Cortex of kidney (tissue), 1 donor: ENCODE measurements around the gene EHD4.

ENCODE experiments used
- DNase-seq: peaks from one replicate; lab custom pipeline; 2025; lab: John Stamatoyannopoulos, UW

EHD4 gene

DNA sequence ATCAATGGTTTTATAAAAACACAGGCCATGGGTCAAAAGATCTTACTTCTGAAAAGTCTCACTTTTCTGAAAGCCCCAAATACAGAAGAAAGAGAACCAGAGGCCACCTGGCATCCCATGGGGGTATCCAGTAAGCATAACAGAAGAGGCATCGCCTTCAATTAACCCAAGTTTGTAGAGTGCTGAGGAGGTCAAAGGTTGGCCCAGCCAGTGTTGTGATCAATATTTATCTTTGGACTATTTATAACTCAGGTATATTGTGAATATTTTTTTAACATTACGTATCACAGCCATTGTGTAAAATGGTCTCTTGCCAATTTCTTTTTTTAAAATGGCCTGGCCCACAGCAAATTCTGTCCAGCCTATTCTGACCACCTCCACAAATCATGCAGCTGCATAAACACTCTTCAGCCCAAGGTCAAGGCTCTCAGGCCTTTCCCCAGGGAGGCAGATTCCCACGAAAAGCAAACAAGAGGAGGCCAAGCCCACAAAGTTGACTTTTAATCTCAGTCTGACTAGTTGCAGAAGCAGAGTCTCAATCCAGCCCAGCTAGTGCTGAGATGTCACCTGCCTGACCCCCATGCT, 52.3 kb downstream of the EHD4 start:
- no peak for DNase-seq

DNA sequence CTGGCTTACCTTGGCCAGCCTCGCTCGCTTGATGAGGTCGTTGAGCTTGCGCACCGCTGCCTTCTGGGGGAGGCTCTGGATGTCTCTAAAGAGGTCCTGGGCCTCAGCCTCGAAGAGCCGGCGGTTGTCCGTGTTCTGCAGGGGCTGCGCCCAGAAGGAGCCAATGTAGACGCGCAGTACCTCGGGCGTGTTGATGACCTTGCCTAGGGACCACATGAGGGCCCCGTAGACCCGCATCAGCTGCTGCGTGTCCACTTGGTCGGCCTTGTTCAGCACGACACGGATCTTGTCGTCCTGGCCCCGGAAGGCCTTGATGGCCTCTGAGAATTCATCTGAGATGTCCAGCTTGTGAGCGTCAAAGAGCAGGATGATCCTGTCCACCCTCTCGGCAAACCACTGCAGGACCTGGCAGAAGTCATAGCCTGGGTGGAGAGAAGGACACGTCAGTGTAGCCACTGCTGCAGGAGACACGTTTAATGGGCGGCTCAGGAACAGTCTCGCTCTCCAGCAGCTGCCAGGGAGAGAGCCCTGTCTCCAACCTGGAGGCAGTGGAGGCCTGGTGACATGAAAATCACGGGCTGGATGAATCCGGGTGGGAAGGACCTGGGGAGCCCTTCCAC, 53.0 kb downstream of the EHD4 start:
- no peak for DNase-seq

DNA sequence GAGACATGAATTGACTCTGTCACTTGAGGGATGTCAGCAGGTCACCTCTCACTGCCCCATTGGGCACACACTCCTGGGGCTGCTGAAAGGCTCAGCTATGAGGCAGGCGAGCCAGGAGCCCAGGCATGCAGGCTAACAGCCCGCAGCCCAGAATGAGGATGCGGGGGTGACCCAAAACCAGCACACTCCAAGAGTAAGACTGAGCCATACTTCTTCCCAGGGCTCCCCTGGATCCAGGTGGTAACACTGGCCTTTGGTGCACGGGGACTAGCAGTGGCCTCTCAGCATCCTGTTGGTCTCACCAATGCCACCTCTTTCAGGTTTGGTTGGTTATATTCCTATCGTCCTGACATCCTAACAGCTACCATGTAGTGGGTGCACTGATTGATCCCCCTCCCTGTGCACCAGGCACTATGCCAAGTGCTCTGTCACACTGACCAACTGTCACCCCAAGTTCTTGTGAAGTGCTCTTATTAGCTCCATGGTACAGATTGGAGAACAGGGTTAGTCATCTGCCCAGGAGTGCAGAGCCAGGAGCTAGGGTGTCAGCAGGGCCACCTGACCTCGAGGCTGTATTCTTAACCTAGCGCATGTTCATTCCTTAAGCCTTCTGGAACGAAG, 53.7 kb downstream of the EHD4 start:
- DNase-seq, result no peak

DNA sequence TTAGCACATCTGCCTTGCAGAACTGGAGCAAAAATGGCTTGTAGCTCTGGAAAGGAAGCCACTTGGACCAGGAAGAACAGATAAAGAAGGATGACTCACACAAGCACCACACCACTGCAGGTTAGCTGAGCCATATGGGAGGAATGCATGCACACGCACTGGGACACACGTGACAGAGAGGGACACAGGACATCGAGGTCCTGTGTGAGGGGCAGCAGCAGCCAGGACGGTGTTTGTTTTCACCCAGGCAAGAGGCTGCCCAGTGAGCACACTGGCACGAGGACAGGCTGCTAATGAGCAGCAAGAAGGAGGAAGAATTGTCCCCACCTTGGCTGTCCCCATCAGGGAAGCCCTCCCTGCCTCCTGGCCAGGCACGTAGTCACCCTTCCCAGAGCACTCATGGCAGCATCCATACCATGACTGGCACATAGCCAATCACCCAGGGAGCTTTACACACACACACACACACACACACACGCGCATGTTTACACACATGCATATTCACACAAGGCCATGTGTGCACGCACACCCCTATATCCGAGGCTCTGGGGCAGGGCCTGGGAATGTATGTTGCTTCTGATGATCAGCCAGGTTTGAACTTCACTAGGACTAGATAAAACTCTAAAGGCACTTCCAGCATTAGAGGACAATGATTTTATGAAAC, 54.5 kb downstream of the EHD4 start:
- DNase-seq, result no peak

DNA sequence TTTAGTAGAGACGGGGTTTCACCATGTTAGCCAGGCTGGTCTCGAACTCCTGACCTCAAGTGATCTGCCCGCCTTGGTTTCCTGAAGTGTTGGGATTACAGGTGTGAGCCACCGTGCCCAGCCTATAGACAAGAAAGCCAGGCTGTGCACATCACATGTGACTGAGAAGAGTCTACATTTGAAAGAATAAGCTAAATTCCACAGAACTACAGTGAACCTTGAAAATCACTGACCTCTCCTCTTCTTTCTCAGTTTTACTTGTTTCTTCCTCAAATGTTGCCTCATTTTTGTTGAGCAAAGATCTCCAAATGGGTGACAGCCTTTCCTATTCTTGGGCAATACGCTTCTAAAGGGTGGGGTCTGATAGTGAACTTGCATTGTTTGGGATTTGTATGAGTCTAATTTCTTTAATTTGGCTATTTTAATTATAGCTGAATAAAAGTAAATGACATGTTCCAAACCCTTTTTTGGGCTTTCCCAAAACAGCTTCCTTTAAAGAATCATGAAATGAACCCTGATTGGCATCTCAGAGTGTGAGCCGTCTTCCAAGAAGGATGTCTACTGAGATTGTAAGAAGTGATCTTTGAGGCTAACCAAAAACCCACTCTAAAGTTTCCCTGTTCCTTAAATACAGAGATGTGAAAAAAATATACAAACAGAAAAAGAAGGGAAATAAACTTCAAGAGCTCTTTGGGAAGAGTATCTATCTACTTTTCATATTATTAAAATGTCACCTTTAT, 56.9 kb downstream of the EHD4 start:
- no peak for DNase-seq

DNA sequence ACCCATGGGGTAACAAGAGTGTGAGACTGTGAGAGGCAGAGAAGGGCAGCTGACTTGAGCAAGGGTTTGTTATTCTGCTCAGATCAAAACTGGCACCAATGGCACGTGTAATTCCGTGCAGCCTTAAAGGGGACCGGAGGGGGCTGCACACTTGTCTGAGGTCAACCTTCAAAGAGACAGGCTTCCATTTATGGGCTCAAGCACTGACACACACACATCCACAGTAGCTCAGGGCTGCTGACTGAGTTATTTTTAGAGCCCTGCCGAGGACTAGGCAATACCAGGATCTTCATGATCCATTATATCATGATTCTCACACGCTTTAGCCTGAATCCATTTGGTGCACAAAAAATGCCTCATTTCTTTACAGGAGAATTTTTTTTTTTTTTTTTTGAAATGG, 57.9 kb downstream of the EHD4 start:
- DNase-seq, result no peak

DNA sequence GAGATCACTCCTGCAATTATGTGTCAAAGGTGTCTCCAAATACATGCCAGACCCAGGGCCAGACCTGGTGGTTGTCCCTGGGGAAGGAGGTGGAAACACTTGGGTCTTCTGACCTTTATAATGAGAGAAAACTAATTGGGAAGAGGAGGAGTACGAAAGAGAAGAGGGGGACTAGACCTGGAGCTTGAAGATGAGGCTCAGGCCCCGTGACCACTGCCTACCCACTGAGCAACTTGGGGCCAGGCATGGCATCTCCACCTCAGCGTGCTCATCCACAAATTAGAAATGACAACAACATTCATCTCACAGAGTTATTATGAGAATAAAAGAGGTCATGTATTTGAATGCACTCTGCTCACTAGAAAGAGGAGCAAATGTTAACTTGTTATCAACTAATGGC, 59.1 kb downstream of the EHD4 start:
- no peak for DNase-seq

DNA sequence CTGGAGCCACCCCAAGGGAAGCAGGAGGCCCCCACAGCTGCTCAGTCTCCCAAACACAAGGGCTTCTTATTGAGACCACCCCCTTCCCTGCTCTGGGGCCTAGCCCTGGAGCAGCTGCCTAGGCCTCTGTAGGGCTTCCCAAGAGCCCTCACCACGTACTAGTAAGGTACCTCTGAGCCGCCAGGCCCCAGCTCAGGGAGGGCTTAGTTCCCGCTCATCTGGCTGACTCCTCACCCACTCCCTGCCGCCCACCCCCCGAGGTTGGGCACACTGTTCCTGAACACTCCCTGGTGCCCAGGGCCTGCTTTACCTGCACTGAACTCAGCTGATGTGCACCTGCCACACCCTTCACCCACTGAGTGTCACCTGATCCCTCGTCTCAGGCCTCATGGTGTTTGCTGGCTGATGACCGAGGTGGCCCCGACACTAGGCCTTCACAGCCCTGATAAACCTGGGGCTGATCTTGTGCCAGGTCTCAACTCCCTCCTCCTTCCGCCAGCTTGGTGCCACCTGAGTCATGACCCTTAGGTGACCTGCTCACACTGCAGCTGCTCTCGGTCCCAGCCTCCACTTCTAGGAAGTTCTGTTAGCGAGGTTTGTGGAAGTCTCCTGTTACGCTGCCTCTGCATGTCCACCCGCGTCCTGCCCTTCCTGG, 60.5 kb downstream of the EHD4 start:
- DNase-seq, result no peak

DNA sequence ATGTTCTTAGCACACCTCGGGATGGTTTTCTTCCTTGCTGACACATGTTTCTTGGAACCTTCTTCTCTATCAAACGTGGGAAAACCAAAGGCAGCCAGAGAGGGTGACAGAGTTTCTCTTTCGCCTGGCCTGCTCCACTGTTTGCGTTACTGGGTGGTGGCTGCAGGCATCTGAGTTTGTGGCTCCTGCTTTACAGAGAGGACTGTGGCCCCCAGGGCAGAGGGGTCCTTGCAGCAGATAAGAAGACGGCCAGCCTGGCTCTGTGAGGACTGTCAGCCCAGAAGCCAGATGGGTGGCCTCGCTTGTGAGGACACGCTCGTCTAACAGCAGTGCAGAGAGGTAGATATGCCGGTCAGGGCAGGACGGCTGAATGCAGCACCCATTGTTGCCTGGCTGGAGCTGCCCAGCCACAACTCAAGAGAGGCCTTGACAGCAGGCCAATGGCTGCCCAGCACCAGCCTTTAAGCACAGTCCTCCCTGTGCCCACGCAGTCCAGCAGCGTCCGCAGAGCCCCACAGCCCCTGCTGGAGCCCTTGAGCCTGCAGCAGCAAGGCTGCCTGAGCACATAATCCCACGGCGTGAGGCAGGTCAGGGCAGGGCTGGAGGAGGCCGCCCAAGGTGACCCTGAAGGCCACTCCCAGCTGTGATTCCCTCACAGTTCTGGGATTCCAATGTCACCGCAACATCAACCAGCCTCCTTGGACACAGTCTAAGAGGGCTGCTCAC, 63.5 kb downstream of the EHD4 start:
- no peak for DNase-seq

DNA sequence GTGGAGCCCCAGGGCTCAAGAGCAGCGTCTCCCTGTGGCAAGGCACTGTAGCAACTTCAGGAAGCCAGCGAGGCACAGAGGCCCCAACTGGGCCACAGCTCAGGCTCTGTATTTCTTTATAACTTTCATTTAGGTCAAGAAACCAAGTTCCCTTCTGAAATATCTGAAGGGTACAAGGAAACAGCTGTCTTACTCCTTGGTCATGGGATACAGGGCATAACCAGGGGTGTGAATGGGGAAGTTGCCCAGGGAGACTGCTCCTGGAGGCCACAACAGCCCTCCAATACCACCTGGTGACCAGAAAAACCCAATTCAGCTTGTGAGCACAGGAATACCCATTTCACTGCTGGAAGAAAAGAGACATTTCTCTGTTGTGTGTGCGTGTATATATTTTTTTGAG, 65.2 kb downstream of the EHD4 start:
- no peak for DNase-seq

DNA sequence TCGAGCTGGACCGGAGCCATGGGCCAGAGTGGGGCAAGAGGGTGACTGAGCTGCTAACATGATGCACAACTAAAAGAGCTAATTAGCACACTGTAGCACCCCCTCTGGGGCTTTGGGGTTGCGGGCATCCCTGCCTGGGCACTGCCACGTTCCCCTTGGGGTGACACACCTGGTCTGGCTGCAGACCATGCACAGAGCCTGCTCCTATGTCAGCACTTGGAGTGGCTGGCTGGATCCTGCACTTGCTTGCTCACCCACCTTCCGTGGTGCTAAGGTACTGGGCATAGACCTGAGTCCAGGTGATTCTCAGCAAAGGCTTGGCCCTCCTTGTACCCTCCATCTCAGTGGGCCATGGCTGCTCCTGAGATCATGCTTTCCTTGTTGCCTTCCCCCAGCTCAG, 65.7 kb downstream of the EHD4 start:
- no peak for DNase-seq

DNA sequence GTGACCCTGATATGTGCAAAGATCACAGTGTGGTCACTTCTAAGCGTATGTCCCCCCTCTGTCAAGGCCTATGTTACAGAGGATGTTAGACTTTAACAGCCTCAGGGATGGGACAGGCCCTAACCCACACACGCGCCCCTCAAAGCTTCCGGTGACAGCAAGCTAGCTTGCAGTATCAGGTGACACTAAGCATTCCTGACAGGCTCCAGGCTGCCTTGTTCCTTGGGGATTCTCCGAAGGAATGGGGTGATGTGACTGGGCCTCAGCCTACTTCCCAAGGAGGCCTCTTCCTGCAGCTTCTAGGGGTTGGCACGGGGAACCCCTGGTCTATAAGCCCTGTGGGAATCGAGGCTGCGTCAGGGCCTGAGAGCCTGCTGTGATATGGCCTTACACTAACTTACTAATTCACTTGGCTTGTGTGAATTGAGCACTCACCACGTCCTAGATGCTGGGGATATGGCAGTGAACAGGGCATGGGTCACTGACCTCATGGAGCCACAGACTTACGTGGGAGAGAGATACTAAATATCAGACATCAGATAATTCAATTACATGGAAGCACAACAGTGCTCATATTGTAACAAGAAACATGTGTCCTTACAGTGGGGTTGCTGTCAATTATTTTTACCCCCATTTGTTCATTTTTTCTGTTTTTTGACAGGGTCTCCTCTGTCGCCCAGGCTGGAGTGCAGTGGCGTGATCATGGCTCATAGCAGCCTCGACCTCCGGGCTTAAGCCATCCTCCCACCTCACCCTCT, 67.1 kb downstream of the EHD4 start:
- DNase-seq, result no peak

DNA sequence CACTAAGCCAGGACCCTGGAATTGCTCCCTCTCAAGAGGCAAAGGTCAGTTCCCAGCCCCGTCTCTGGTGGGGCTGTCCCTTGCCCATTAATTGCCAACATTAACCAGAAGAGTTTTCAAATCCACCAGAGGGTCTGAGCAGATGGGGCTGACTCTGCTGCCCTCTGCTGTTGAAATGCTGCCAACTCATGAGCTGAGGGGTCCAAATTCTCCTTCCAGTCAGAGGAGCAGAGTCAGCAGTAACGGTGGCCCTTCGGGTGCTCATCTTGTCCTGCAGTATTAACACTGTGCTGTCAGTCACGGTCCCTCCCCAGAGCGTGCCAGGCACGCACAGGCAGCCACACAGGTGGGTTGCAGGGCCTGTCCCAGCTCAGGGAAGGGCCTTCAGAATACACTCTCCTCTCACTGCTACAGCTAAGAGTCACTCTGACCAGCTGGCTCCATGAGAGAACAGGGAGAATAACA, 67.8 kb downstream of the EHD4 start:
- no peak for DNase-seq

DNA sequence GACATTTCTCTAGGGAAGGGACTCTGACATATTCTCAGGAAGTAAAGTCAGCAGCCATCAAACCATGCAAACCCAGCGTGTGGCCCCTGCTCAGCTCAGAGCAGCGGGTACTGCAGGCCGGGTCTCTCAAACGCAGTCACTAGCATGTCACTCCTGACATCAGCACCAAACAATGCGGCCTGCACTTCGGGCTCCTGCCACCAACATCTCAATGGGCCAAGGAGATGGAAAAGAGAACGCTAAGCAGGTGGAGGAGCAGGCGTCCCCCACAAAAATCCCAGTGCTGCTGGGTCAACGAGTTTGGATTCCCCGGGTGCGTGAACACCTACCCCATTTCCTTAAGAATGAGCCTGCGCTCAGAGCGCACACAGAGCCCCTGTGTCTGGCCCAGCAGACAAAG, 68.6 kb downstream of the EHD4 start:
- DNase-seq, result no peak

DNA sequence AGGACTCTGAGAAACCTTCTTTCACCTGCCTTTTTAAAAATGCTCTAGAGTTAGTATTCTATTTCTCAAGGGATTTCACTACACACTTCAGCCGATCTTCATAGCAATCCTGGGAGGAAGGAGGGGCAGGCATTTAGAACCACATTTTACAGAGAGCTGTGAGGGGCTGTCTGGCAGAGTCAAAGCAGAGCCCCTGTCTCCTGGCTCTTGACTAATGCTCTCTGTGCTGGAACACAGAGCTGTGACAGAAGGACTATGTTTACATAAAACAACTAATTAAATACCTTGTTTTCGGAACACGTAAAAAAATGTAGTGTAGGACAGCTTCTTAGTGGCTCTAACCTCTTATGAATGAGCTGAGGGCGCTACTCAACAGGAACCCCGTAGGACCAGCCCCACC, 70.9 kb downstream of the EHD4 start:
- DNase-seq, result no peak

DNA sequence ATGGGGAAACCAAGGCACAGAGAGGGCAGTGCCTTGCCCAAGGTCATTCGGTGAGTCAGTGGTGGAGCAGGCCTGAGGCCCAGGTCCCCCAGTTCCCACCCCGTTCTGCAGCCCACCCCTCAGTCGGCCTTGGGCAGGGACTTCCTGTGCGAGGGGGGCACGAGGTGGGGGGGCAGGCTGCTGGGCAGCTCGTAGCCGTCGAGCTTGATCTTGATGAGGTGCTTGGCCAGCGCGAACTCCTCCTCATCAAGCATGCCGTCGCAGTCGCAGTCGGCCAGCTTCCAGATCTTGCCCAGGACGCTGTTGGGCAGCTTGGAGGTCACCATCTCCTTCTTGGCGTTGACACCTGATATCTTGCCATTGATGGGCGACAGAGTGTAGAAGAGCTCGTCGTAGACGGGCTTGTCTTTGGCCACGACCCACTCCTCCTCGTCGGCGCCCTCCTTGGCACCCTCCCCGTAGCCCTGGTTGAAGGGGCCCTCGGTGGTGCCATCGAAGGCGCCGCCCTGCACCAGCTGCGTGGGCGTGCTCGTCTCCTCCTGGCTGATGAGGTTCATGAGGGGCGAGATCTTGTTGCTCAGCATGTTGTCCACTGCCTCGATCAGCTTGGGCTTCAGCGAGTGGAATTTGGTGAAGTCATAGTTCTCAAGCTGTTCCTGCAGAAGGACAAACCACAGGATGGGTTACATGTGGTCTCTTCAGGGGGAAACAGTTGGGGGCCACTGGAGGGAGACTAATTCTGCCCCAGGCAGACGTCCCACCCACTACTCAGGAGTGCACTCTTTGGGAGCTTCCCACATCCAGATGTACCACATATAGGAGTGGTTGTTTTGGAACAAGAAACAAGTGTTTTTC, 71.6 kb downstream of the EHD4 start:
- no peak for DNase-seq

DNA sequence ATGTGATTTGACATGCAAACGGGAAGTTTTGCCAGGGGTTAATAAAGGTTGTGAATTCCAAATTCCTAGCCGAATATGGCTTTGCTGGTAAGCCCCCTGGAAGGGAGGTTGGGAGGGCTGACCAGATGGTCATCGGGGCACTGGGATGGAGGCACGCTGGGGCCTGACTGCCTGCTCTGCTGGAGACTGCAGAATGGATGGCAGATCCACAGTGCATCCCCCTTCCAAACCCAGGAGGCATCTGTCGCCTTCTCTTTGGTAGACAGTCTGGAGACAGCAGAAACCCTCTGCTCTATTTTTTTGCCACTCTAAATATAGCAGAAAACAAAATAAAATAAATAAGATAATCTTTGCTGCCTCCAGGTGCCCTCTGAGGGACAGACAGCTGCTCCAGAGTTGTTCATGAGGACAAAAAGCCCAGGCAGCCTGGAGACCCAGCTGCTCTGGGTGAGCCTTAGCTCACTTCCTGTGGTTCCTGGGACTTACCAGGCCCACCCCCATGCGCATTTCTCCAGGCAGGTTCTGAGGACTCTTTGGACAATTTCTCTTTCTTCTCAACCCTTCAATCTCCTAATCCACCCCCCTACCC, 72.4 kb downstream of the EHD4 start:
- no peak for DNase-seq

DNA sequence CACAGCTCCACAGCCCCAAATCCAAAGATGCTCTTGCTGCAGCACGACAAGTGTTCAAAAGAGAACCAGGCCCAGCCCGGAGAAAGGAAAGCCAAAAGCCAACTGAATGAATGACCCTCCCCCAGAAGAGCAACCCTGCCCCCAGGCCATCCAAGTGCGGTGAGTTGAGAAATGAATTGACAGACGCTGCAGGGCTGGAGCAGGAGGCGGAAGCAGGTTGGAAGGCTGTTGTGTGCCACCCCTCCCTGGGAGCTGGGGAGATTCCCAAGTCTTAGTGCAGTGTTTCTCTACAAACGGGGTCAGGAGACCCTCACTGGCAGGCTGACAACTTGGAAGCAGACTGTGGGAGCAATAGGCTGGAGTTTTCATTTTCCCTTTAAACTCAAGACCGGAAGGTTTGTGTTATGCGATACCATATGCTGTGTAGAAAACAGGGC, 75.0 kb downstream of the EHD4 start:
- DNase-seq, result no peak

DNA sequence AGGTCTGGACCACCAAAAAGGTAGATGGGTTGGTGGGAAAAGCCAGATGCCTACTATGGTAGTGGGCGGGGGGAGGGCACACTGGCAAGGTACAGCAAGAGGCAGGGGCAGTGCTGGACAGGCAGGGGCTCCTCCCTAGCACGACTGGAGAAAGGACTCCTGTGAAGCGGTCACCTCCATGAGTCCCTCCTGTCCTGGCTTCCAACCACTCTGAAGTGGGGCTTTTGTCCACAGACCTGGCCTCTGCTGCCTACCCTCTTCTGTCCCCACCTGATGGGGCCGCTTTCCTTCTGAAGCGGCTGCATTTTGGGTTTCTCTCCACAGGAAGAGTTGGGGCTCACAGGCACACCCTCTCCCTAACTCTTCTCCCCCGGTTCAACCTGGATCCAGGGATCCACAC, 75.8 kb downstream of the EHD4 start:
- DNase-seq, result no peak
